RWPE1 (cell line): ENCODE data around the gene PCDHGA9.
"Not testable (repeated sequence)": the region's sequence is repeated elsewhere in the genome, so short reads cannot be mapped to it uniquely, and the experiment has no call there.

Source experiments
- CTCF ChIA-PET: fragments of 350-600 bp; sonication (Branson Sonifier 250); formaldehyde crosslinking; extraction: SDS; loops from one replicate; lab custom pipeline; 2021; lab: Yijun Ruan, JAX
- POLR2A ChIA-PET: fragments of 400-600 bp; formaldehyde crosslinking; extraction: SDS; loops from one replicate; lab custom pipeline; 2020; ENCODE audit warnings: antibody characterized with exemption; ENCODE audit not compliant: low non-redundant PET; lab: Yijun Ruan, JAX
- DNase-seq: peaks from one replicate; pipeline ENCODE4 v3.0.0; 2012; ENCODE audit warnings: low spot score
- H3K27ac ChIP-seq: fragments of 450-650 bp; 2 replicates; pipeline ENCODE4 v1.5.1; 2017
- CTCF ChIP-seq: fragments of 450-650 bp; conservative IDR thresholded peaks from 2 replicates; pipeline ENCODE4 v1.5.1; 2017; ENCODE audit warnings: low read depth, mild to moderate bottlenecking

Gene PCDHGA9

GRCh38 chr5:141371572-141372475 is 30.8 kb upstream of the PCDHGA9 start:
- POLR2A ChIA-PET = no interaction called here
- TF ChIP-seq CTCF = no peak

GRCh38 chr5:141373673-141374317 is 28.8 kb upstream of the PCDHGA9 start, which contains the start of gene PCDHGA6:
Gene PCDHGA6 (plus strand): TSS chr5:141373891. CDS start chr5:141374084, 193 bp downstream.
- ChIA-PET CTCF (interaction anchor here (0.6 to 0.9 kb wide), 7 partner anchors 9 to 568 kb away, joined by 3 to 4 read pairs (median 4); partner anchors contain the start of gene PCDHGA5), POLR2A (no interaction called here)
- TF ChIP-seq CTCF = 0 out of 2 replicates have a peak, but pooled peaks have one; percentile 12
- no peak for DNase-seq
- H3K27ac ChIP-seq = no peak within 1 kb of the TSS

More at GRCh38 chr5:141371572-141372475, 30.8 kb upstream of the PCDHGA9 start:
- CTCF ChIA-PET = interaction anchor here (0.5 to 1.5 kb wide), 5 partner anchors 46 to 248 kb away, joined by 3 to 7 read pairs (median 3); no protein-coding TSS in a partner anchor
- DNase-seq = no peak
- H3K27ac ChIP-seq = no peak overlapping the region

GRCh38 chr5:141374627-141375026 is 28.0 kb upstream of the PCDHGA9 start:
- no peak for TF ChIP-seq CTCF
- DNase-seq = no peak
- CTCF ChIA-PET = interaction anchor here (0.6 to 1.0 kb wide), 4 partner anchors 57 to 190 kb away, joined by 3 to 4 read pairs (median 4); no protein-coding TSS in a partner anchor
- no peak overlapping the region for H3K27ac ChIP-seq
- POLR2A ChIA-PET = no interaction called here

- DNase-seq, H3K27ac ChIP-seq, POLR2A ChIA-PET: not testable (repeated sequence)
- CTCF ChIA-PET = interaction anchor here (0.7 to 1.0 kb wide), 2 partner anchors 179 to 669 kb away, joined by 3 read pairs; no protein-coding TSS in a partner anchor
These were observed 27.0 kb upstream of the PCDHGA9 start for GRCh38 chr5:141375444-141376155.

- no peak within 1 kb of the TSS for H3K27ac ChIP-seq
- POLR2A ChIA-PET = no interaction called here
- DNase-seq = peak; percentile 43
- TF ChIP-seq CTCF = peak; percentile 61
- CTCF ChIA-PET = interaction anchor here (0.5 to 1.3 kb wide), 5 partner anchors 14 to 185 kb away, joined by 3 to 6 read pairs (median 3); partner anchors contain the start of genes PCDHGA10 and PCDHGB1
These were observed 19.9 kb upstream of the PCDHGA9 start, which contains the start of gene PCDHGA7 for GRCh38 chr5:141382469-141383294. Gene PCDHGA7 (plus strand): TSS chr5:141382742. CDS start chr5:141382900, 158 bp downstream.

GRCh38 chr5:141383345-141383744 is 19.2 kb upstream of the PCDHGA9 start:
- CTCF ChIA-PET = interaction anchor here (0.6 to 1.3 kb wide), 3 partner anchors 29 to 184 kb away, joined by 3 to 6 read pairs (median 3); partner anchors contain the start of genes PCDHGA10 and PCDHGB1
- H3K27ac ChIP-seq = no peak overlapping the region
- POLR2A ChIA-PET = interaction anchor here (0.5 kb wide), 1 partner anchor 154 kb away, joined by 4 read pairs; no protein-coding TSS in a partner anchor
- no peak for TF ChIP-seq CTCF
- no peak for DNase-seq
